ENCODE data around the gene EVI5L.
"Not testable (repeated sequence)": the region's sequence is repeated elsewhere in the genome, so short reads cannot be mapped to it uniquely, and the experiment has no call there.

Gene EVI5L

GRCh38 chr19:7874897-7875273, 44.9 kb downstream of the EVI5L start:
- peak; percentile 17 for DNase-seq

- DNase-seq = no peak
Measured at GRCh38 chr19:7877249-7877836, 47.3 kb downstream of the EVI5L start.

GRCh38 chr19:7879111-7879807, 49.2 kb downstream of the EVI5L start:
- peak; percentile 43 for DNase-seq

GRCh38 chr19:7879836-7880235, 49.8 kb downstream of the EVI5L start:
- no peak for DNase-seq

- no peak for DNase-seq
Measured at GRCh38 chr19:7881910-7882309, 51.9 kb downstream of the EVI5L start.

- DNase-seq = no peak
Measured at GRCh38 chr19:7883105-7883504, 53.1 kb downstream of the EVI5L start.

- DNase-seq = no peak
Measured at GRCh38 chr19:7883796-7884570, 54.0 kb downstream of the EVI5L start.

GRCh38 chr19:7885818-7886217, 55.8 kb downstream of the EVI5L start:
- DNase-seq = no peak

GRCh38 chr19:7887408-7888144, 57.6 kb downstream of the EVI5L start:
- DNase-seq = no peak

GRCh38 chr19:7888145-7888825, 58.3 kb downstream of the EVI5L start, which contains the start of gene LRRC8E:
Gene LRRC8E, plus strand, starts transcription at chr19:7888510. Its CDS starts 7,094 bp downstream, at chr19:7895604.
- peak; percentile 40 for DNase-seq

- no peak for DNase-seq
Measured at GRCh38 chr19:7888826-7889217, 58.8 kb downstream of the EVI5L start.

- not testable (repeated sequence) for DNase-seq
Measured at GRCh38 chr19:7893362-7894101, 63.5 kb downstream of the EVI5L start.

GRCh38 chr19:7894612-7895309, 64.7 kb downstream of the EVI5L start:
- no peak for DNase-seq

GRCh38 chr19:7895565-7895964, 65.5 kb downstream of the EVI5L start:
- no peak for DNase-seq

- no peak for DNase-seq
Measured at GRCh38 chr19:7897292-7897691, 67.3 kb downstream of the EVI5L start.

GRCh38 chr19:7898967-7899366, 68.9 kb downstream of the EVI5L start:
- DNase-seq = no peak

- peak; percentile 16 for DNase-seq
Measured at GRCh38 chr19:7899751-7900378, 69.8 kb downstream of the EVI5L start.

GRCh38 chr19:7900401-7900870, 70.4 kb downstream of the EVI5L start:
- DNase-seq = no peak

GRCh38 chr19:7900931-7901330, 70.9 kb downstream of the EVI5L start:
- DNase-seq = peak; percentile 29

- DNase-seq = no peak
Measured at GRCh38 chr19:7901337-7901736, 71.3 kb downstream of the EVI5L start.

All from femur (tissue), 1 donor.